CD14-positive monocyte (primary cell): ENCODE measurements around the gene HSD11B2. TPM values are rescaled to one million over a fixed set of nuclear protein-coding genes. Genes with fewer than 3 reads are reported as not detected.
A peak's percentile ranks its signal among the peaks of the same experiment; 100 is the strongest.

Source experiments
- DNase-seq, 3 donors: peaks; one replicate each; pipeline ENCODE4 v3.0.0-alpha.2; 2011 to 2022
- H2AFZ ChIP-seq: 2 replicates; pipeline ENCODE4 v1.6.0; 2012; ENCODE audit warnings: mild to moderate bottlenecking, low read depth, low read length, inconsistent platforms; ENCODE audit not compliant: insufficient read depth, poor library complexity, severe bottlenecking
- H3K27ac ChIP-seq, 2 donors: 1 replicate in 1 of 2; 2 replicates in 1 of 2; pipeline ENCODE4 v1.5.1; 2012 to 2013; ENCODE audit warnings: low read length in 2 of 2, control low read depth in 1 of 2, inconsistent platforms in 1 of 2, low read depth in 1 of 2, mild to moderate bottlenecking in 1 of 2
- H3K27me3 ChIP-seq, 2 donors: one replicate each; pipeline versions ENCODE4 v1.6.0 to v1.6.1; 2011 to 2013; ENCODE audit warnings: low read length in 2 of 2; ENCODE audit not compliant: control insufficient read depth in 2 of 2, insufficient read depth in 2 of 2
- H3K36me3 ChIP-seq, 2 donors: replicated peaks in 1 of 2; 1 replicate in 1 of 2; 2 replicates in 1 of 2; pipeline versions ENCODE4 v1.5.1 to v1.6.1; 2012 to 2013; ENCODE audit warnings: low read length in 2 of 2, control low read depth in 1 of 2, inconsistent platforms in 1 of 2, mild to moderate bottlenecking in 1 of 2; ENCODE audit not compliant: insufficient read depth in 2 of 2, control insufficient read depth in 1 of 2
- H3K4me1 ChIP-seq, 2 donors: 1 replicate in 1 of 2; 2 replicates in 1 of 2; pipeline versions ENCODE4 v1.5.1 to v1.6.1; 2012 to 2013; ENCODE audit warnings: low read length in 2 of 2, control low read depth in 1 of 2, inconsistent platforms in 1 of 2, mild to moderate bottlenecking in 1 of 2, moderate library complexity in 1 of 2; ENCODE audit not compliant: insufficient read depth in 2 of 2, control insufficient read depth in 1 of 2
- H3K4me2 ChIP-seq: replicated peaks from 2 replicates; pipeline ENCODE3; 2012; ENCODE audit warnings: low read length, moderate library complexity, mild to moderate bottlenecking; ENCODE audit not compliant: poor library complexity, severe bottlenecking; ENCODE audit errors: extremely low read depth
- H3K4me3 ChIP-seq, 3 experiments: fragments of 200-600 bp in 1 of 3; sonication (generic) in 1 of 3; replicated peaks in 1 of 3; 1 replicate in 2 of 3; 2 replicates in 1 of 3; pipeline ENCODE4 v1.5.1; 2011 to 2013; ENCODE audit warnings: low read length in 3 of 3, mild to moderate bottlenecking in 3 of 3, control low read depth in 2 of 3, low read depth in 2 of 3, inconsistent platforms in 1 of 3, moderate library complexity in 1 of 3
- H3K79me2 ChIP-seq: 2 replicates; pipeline ENCODE4 v1.6.0; 2012; ENCODE audit warnings: mild to moderate bottlenecking, control low read depth, inconsistent platforms, low read length, moderate library complexity; ENCODE audit not compliant: insufficient read depth
- H3K9ac ChIP-seq: 2 replicates; pipeline ENCODE4 v1.6.0; 2017; ENCODE audit warnings: low read length, mild to moderate bottlenecking; ENCODE audit not compliant: insufficient read depth, poor library complexity, severe bottlenecking
- H3K9me3 ChIP-seq, 2 donors: replicated peaks in 1 of 2; 1 replicate in 1 of 2; 2 replicates in 1 of 2; pipeline versions ENCODE4 v1.5.1 to v1.6.1; 2012 to 2013; ENCODE audit warnings: low read length in 2 of 2, control low read depth in 1 of 2; ENCODE audit not compliant: control insufficient read depth in 1 of 2, insufficient read depth in 1 of 2
- H4K20me1 ChIP-seq: 2 replicates; pipeline ENCODE4 v1.6.0; 2012; ENCODE audit warnings: mild to moderate bottlenecking, low read length, control low read depth, moderate library complexity; ENCODE audit not compliant: insufficient read depth
- H3K27ac Mint-ChIP-seq, 7 donors: one replicate each; pipeline ENCODE4 v1.8.0; 2020; ENCODE audit warnings: mild to moderate bottlenecking in 7 of 7, mixed read lengths in 7 of 7, moderate library complexity in 6 of 7, inconsistent platforms in 2 of 7
- H3K27me3 Mint-ChIP-seq, 3 donors: one replicate each; pipeline ENCODE4 v1.8.0; 2021 to 2022; ENCODE audit warnings: low read depth in 3 of 3, mild to moderate bottlenecking in 3 of 3, mixed read lengths in 3 of 3, moderate library complexity in 3 of 3, inconsistent platforms in 1 of 3
- H3K36me3 Mint-ChIP-seq, 2 donors: one replicate each; pipeline ENCODE4 v1.8.0; 2020; ENCODE audit warnings: mixed read lengths in 2 of 2, inconsistent platforms in 1 of 2, mild to moderate bottlenecking in 1 of 2
- H3K4me1 Mint-ChIP-seq: one replicate; pipeline ENCODE4 v1.8.0; 2020; ENCODE audit warnings: mild to moderate bottlenecking, mixed read lengths
- H3K4me3 Mint-ChIP-seq, 2 donors: one replicate each; pipeline ENCODE4 v1.8.0; 2020; ENCODE audit warnings: mild to moderate bottlenecking in 2 of 2, mixed read lengths in 2 of 2, moderate library complexity in 1 of 2
- H3K9me3 Mint-ChIP-seq, 7 donors: one replicate each; pipeline ENCODE4 v1.8.0; 2020 to 2022; ENCODE audit warnings: mixed read lengths in 7 of 7, mild to moderate bottlenecking in 6 of 7, moderate library complexity in 6 of 7, inconsistent platforms in 2 of 7
- WGBS: methylation state at CpG from one replicate; pipeline ENCODE4 v1.1.5; 2013; ENCODE audit warnings: missing lambda C conversion rate; ENCODE audit not compliant: insufficient coverage; 5-methylcytosine and 5-hydroxymethylcytosine counted together
- intact Hi-C, 2 donors: fragments of 100-400 bp; cut with micrococcal nuclease; formaldehyde crosslinking; loops; one replicate each; pipeline versions ENCODE4 v1.15.0 to v1.15.1; 2023
- polyA plus RNA-seq, 3 donors: library from polyadenylated mRNA; depleted of rRNA in 1 of 3; unstranded in 2 of 3; stranded (reverse) in 1 of 3; fragments of 300-500 nt in 2 of 3; fragments of >200 nt in 1 of 3; fragmentation: Illumina TruSeq in 2 of 3; gene quantifications; 1 replicate in 2 of 3; 2 replicates in 1 of 3; pipeline ENCODE4 v1.2.3, GENCODE V29; 2012 to 2021
- TF ChIP-seq, protein P1 (sequence below): fragments of 200-600 bp; IDR thresholded peaks from one replicate; pipeline ENCODE4 v1.8.0; 2022; ENCODE audit warnings: antibody characterized with exemption, mild to moderate bottlenecking

HSD11B2 gene
- polyA plus RNA-seq, 3 donors: not detected

DNA sequence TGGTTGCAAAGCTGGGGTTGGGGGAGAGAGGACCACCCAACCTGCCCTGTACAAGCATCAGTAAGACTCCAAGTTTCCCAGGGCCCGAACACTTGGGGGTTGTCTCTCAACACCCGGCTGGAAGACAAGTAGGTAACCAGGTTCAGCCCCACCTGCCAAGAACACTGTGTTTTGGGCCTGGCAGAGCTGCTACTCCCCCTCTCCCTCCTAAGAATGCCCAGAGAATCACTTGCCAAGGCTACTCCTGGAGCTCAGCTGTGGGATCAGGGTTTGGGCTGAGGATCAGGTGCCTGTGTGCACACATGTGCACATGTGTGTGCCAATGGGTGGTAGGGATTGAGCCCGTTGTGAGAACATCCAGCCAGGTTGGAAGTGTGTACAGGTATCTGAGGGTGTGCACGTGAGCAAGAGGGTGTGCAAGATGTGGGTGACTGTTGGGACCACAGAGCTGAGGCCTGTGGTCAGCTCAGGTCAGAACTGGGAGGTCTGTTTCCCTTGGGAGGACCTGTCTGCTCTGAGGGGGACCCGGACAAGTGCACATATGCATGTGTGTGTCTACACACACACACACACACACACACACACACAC is 2.3 kb downstream of the HSD11B2 start:
- H3K9me3 ChIP-seq: peaks cover 0 to 9% of the 10 kb centered on the region in 2 donors
- H3K36me3 Mint-ChIP-seq: peaks cover 35 to 47% of the 10 kb centered on the region in 2 donors
- WGBS: 86% methylated on average over 3 of the region's 5 CpGs
- H3K27me3 ChIP-seq: peaks cover 22 to 44% of the 10 kb centered on the region in 2 donors
- no peak overlapping the region for H3K9ac ChIP-seq
- no peak overlapping the region for H3K4me2 ChIP-seq
- H3K4me3 Mint-ChIP-seq: peak overlapping the region in 1 of 2 donors; percentile 54
- TF ChIP-seq, protein P1, sequence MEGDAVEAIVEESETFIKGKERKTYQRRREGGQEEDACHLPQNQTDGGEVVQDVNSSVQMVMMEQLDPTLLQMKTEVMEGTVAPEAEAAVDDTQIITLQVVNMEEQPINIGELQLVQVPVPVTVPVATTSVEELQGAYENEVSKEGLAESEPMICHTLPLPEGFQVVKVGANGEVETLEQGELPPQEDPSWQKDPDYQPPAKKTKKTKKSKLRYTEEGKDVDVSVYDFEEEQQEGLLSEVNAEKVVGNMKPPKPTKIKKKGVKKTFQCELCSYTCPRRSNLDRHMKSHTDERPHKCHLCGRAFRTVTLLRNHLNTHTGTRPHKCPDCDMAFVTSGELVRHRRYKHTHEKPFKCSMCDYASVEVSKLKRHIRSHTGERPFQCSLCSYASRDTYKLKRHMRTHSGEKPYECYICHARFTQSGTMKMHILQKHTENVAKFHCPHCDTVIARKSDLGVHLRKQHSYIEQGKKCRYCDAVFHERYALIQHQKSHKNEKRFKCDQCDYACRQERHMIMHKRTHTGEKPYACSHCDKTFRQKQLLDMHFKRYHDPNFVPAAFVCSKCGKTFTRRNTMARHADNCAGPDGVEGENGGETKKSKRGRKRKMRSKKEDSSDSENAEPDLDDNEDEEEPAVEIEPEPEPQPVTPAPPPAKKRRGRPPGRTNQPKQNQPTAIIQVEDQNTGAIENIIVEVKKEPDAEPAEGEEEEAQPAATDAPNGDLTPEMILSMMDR: no peak
- H4K20me1 ChIP-seq: peaks cover 93% of the 10 kb centered on the region
- H2AFZ ChIP-seq: no peak overlapping the region
- H3K27ac Mint-ChIP-seq: no peak overlapping the region
- intact Hi-C loops: no loop called here
- H3K4me1 Mint-ChIP-seq: peaks cover 32% of the 10 kb centered on the region
- H3K36me3 ChIP-seq: peaks cover 23 to 27% of the 10 kb centered on the region in 2 donors
- DNase-seq: no peak
- no peaks in the 10 kb centered on the region for H3K79me2 ChIP-seq
- peaks cover 25 to 34% of the 10 kb centered on the region in 2 donors for H3K4me1 ChIP-seq
- no peak overlapping the region for H3K4me3 ChIP-seq
- peaks cover 0 to 17% (median 3%) of the 10 kb centered on the region in 7 donors for H3K9me3 Mint-ChIP-seq
- no peak overlapping the region for H3K27ac ChIP-seq
- peaks cover 42 to 48% (median 42%) of the 10 kb centered on the region in 3 donors for H3K27me3 Mint-ChIP-seq

DNA sequence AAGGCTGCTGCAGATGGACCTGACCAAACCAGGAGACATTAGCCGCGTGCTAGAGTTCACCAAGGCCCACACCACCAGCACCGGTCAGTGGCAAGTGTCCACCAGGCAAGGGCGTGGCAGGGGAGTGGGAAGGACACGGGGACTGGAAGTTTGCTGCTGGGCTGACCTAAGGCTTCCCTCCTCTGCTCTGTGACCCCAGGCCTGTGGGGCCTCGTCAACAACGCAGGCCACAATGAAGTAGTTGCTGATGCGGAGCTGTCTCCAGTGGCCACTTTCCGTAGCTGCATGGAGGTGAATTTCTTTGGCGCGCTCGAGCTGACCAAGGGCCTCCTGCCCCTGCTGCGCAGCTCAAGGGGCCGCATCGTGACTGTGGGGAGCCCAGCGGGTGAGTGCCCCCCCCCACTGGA is 4.8 kb downstream of the HSD11B2 start:
- peaks cover 51 to 72% of the 10 kb centered on the region in 2 donors for H3K36me3 Mint-ChIP-seq
- WGBS: 99% methylated on average over 7 of the region's 16 CpGs
- H3K4me3 Mint-ChIP-seq: no peak overlapping the region

More for the DNA sequence above, 4.8 kb downstream of the HSD11B2 start:
- Histone ChIP-seq H4K20me1 (peaks cover 95% of the 10 kb centered on the region), H3K9me3 (no peaks in the 10 kb centered on the region), H3K27me3 (peaks cover 3 to 20% of the 10 kb centered on the region in 2 donors), H3K27ac (peak overlapping the region in 1 of 2 donors; percentile 70), H2AFZ (no peak overlapping the region), H3K9ac (no peak overlapping the region), H3K4me1 (peaks cover 18 to 26% of the 10 kb centered on the region in 2 donors), H3K4me3 (no peak overlapping the region), H3K4me2 (no peak overlapping the region), H3K79me2 (no peaks in the 10 kb centered on the region), H3K36me3 (peaks cover 47 to 52% of the 10 kb centered on the region in 2 donors)
- intact Hi-C loops: no loop called here
- Mint-ChIP-seq H3K4me1 (peaks cover 27% of the 10 kb centered on the region), H3K27me3 (peaks cover 19 to 23% (median 20%) of the 10 kb centered on the region in 3 donors), H3K27ac (peak overlapping the region in 4 of 7 donors; percentile 33 to 83 (median 80)), H3K9me3 (peaks cover 0 to 10% (median 0%) of the 10 kb centered on the region in 7 donors)
- TF ChIP-seq, protein P1: no peak
- DNase-seq: no peak
